ENCODE results near the gene KDM4C. TPM values are rescaled to one million over a fixed set of nuclear protein-coding genes. Genes with fewer than 3 reads are reported as not detected.

The KDM4C gene
- polyA plus RNA-seq, 2 of the 4 experiments (the other 2 are of a cell fraction) = 9.6 to 15.6 TPM

GRCh38 chr9:6955251-6955921, 197.6 kb downstream of the KDM4C start (continued):
- TF ChIP-seq HOXB13 (CRISPR knock-in tag; IDR thresholded peaks at IDR 0.05; ENCODE audit: low read depth) (no peak), RNF2 (IDR thresholded peaks at IDR 0.05; ENCODE audit: borderline replicate concordance, low read depth) (no peak)

GRCh38 chr9:6956879-6957278, 199.1 kb downstream of the KDM4C start:
- Histone ChIP-seq H3K27ac (no peak overlapping the region), H3K4me1 (no peaks in the 10 kb centered on the region), H3K9me3 (no peaks in the 10 kb centered on the region), H3K4me3 (no peak overlapping the region), H3K4me2 (no peak overlapping the region)
- CTCF ChIA-PET = interaction anchor here (0.5 kb wide), 1 partner anchor 19 kb away, joined by 4 read pairs; no protein-coding TSS in a partner anchor
- FAIRE-seq (no peak), DNase-seq (ENCODE audit: low read depth in 1 of 2, low spot score in 1 of 2) (no peak), ATAC-seq (no peak)
- TF ChIP-seq HOXB5 (CRISPR knock-in tag; IDR thresholded peaks at IDR 0.05) (no peak), RFX5 (IDR thresholded peaks at IDR 0.05) (no peak)
- POLR2A ChIA-PET = no interaction called here
- WGBS (ENCODE audit: missing lambda C conversion rate) = 92% methylated on average over 2 of the region's 2 CpGs

GRCh38 chr9:6959270-6960000, 201.7 kb downstream of the KDM4C start:
- FAIRE-seq (no peak), DNase-seq (ENCODE audit: low read depth in 1 of 2, low spot score in 1 of 2) (no peak), ATAC-seq (no peak)
- ChIA-PET CTCF (interaction anchor here (0.7 to 1.9 kb wide), 2 partner anchors 9 to 28 kb away, joined by 4 to 7 read pairs; no protein-coding TSS in a partner anchor), POLR2A (no interaction called here)
- 78% methylated on average over 5 of the region's 5 CpGs for WGBS (ENCODE audit: missing lambda C conversion rate)
- Histone ChIP-seq H3K4me3 (no peak overlapping the region), H3K4me1 (no peaks in the 10 kb centered on the region), H3K27ac (no peak overlapping the region), H3K4me2 (no peak overlapping the region), H3K9me3 (no peaks in the 10 kb centered on the region)
- no peak for TF ChIP-seq CHD4 (IDR thresholded peaks at IDR 0.05; ENCODE audit: borderline replicate concordance)
- no peak for TF ChIP-seq JUNB (IDR thresholded peaks at IDR 0.05)
- TF ChIP-seq ELK1 (IDR thresholded peaks at IDR 0.05; ENCODE audit: low read depth, low read length) = no peak
- TF ChIP-seq TP53 (CRISPR knock-in tag; IDR thresholded peaks at IDR 0.05) = no peak
- TF ChIP-seq TFCP2L1 (CRISPR knock-in tag; IDR thresholded peaks at IDR 0.05) = no peak
- TF ChIP-seq RARB (CRISPR knock-in tag; IDR thresholded peaks at IDR 0.05) = no peak
- TF ChIP-seq REST (IDR thresholded peaks at IDR 0.05) = no peak
- no peak for TF ChIP-seq ZFP36 (IDR thresholded peaks at IDR 0.05; ENCODE audit: borderline replicate concordance, partially characterized antibody)
- TF ChIP-seq RFX5 (IDR thresholded peaks at IDR 0.05) = no peak
- no peak for TF ChIP-seq ZNF302 (CRISPR knock-in tag; IDR thresholded peaks at IDR 0.05)
- TF ChIP-seq BHLHE40 (IDR thresholded peaks at IDR 0.05; ENCODE audit: low read depth, low read length) = no peak
- no peak for TF ChIP-seq CBX2 (IDR thresholded peaks at IDR 0.05; ENCODE audit: borderline replicate concordance, low read depth)
- TF ChIP-seq ZC3H11A (IDR thresholded peaks at IDR 0.05) = no peak
- TF ChIP-seq ZSCAN20 (CRISPR knock-in tag; IDR thresholded peaks at IDR 0.05) = no peak
- no peak for TF ChIP-seq EHMT2 (IDR thresholded peaks at IDR 0.05; ENCODE audit: low read depth)
- TF ChIP-seq NR3C1 (IDR thresholded peaks at IDR 0.05) = no peak
- TF ChIP-seq RAD21 (conservative IDR thresholded peaks at IDR 0.05 in 1 of 2, IDR thresholded peaks at IDR 0.05 in 1 of 2) = no peak
- no peak for TF ChIP-seq E2F6 (IDR thresholded peaks at IDR 0.05; ENCODE audit: borderline replicate concordance, low read depth)

Measured in A549 (cell line).